ENCODE data around the gene FAM78B. TPM values are rescaled to one million over a fixed set of nuclear protein-coding genes. Genes with fewer than 3 reads are reported as not detected.

FAM78B gene
- total RNA-seq, 1 donor from 2014 or later = 0.34 TPM

GRCh38 chr1:166063701-166064100, 103.1 kb downstream of the FAM78B start:
- no peak for DNase-seq

- DNase-seq = no peak
Observed at GRCh38 chr1:166062421-166063070, 104.3 kb downstream of the FAM78B start.

GRCh38 chr1:166057650-166058049, 109.2 kb downstream of the FAM78B start:
- DNase-seq = no peak

- DNase-seq = no peak
Observed at GRCh38 chr1:166053395-166053794, 113.4 kb downstream of the FAM78B start.

GRCh38 chr1:166040202-166040997, 126.4 kb downstream of the FAM78B start:
- no peak for DNase-seq

GRCh38 chr1:166039436-166040201, 127.2 kb downstream of the FAM78B start:
- no peak for DNase-seq

- no peak for DNase-seq
Observed at GRCh38 chr1:166036092-166036491, 130.7 kb downstream of the FAM78B start.

GRCh38 chr1:166032572-166033371, 134.0 kb downstream of the FAM78B start:
- no peak for DNase-seq

GRCh38 chr1:166031932-166032571, 134.7 kb downstream of the FAM78B start:
- no peak for DNase-seq

GRCh38 chr1:166029196-166029945, 137.4 kb downstream of the FAM78B start:
- no peak for DNase-seq

- DNase-seq = no peak
Observed at GRCh38 chr1:166026555-166026954, 140.2 kb downstream of the FAM78B start.

GRCh38 chr1:166026143-166026542, 140.7 kb downstream of the FAM78B start:
- no peak for DNase-seq

GRCh38 chr1:166020210-166020609, 146.6 kb downstream of the FAM78B start:
- no peak for DNase-seq

Data from dermis blood vessel endothelial cell (primary cell).